Subcutaneous adipose tissue (tissue), 4 donors: ENCODE measurements around the gene KCNQ5. TPM values are rescaled to one million over a fixed set of nuclear protein-coding genes. Genes with fewer than 3 reads are reported as not detected.

Source experiments
- total RNA-seq, 4 donors: library from RNA; depleted of rRNA; stranded (reverse); fragments of >200 nt; gene quantifications; one replicate each; pipeline ENCODE4 v1.1.0, GENCODE V29; 2016
- TF ChIP-seq, protein P1 (sequence below): fragments of 450-650 bp; IDR thresholded peaks from one replicate; pipeline ENCODE4 v1.5.1; 2016; ENCODE audit warnings: low read depth, mild to moderate bottlenecking, control low read depth, antibody characterized with exemption, moderate library complexity

The KCNQ5 gene
- total RNA-seq, 4 donors from 2014 or later = 0.17 TPM; not detected in 3

DNA sequence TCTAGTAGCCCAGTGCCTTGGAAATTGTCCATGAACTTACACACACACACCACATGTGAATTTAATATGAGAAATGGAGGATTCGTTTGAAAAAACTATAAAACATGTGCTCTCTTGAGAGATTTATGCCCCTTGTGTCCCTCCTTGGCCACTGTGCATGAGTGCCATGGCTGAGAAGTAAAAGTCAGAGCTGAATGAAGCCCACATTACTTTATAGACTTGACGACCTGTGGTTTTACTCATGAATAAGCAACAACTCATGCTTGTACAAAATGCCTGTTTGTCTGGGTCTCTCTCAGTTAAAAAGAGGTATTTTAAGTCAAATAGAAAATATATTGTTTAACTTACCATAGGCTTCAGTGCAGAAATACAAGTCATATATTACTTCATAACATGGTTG, 102.7 kb downstream of the KCNQ5 start:
- TF ChIP-seq, protein P1, sequence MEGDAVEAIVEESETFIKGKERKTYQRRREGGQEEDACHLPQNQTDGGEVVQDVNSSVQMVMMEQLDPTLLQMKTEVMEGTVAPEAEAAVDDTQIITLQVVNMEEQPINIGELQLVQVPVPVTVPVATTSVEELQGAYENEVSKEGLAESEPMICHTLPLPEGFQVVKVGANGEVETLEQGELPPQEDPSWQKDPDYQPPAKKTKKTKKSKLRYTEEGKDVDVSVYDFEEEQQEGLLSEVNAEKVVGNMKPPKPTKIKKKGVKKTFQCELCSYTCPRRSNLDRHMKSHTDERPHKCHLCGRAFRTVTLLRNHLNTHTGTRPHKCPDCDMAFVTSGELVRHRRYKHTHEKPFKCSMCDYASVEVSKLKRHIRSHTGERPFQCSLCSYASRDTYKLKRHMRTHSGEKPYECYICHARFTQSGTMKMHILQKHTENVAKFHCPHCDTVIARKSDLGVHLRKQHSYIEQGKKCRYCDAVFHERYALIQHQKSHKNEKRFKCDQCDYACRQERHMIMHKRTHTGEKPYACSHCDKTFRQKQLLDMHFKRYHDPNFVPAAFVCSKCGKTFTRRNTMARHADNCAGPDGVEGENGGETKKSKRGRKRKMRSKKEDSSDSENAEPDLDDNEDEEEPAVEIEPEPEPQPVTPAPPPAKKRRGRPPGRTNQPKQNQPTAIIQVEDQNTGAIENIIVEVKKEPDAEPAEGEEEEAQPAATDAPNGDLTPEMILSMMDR = no peak

DNA sequence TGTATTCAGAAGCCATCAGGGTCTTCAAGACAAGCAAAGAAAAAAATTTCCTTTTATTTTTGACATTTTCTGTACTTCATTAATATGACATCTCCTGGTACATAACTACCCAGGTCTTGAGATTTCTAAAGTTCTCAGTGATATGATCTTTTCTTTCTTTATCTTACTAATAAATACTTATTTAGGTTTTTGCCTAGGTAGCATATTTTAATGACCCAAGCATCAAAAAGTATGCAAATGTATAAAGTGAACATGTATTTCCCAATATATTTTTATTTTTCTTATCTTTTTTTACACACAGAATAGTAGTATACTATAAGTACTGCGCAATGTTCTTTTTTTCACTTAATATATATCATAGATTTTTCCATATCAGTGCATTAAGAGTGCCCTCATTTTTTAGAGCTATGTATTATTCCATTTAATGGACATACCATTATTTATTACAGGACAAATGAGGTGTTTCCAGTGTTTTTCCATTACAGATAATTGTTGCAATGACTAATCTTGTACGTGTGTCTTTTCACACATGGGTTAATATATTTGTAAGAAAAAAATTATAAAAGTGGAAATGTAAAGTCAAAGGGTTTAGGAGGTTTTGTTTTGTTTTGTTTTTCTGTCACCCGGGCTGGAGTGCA, 107.0 kb downstream of the KCNQ5 start:
- TF ChIP-seq, protein P1 = no peak

DNA sequence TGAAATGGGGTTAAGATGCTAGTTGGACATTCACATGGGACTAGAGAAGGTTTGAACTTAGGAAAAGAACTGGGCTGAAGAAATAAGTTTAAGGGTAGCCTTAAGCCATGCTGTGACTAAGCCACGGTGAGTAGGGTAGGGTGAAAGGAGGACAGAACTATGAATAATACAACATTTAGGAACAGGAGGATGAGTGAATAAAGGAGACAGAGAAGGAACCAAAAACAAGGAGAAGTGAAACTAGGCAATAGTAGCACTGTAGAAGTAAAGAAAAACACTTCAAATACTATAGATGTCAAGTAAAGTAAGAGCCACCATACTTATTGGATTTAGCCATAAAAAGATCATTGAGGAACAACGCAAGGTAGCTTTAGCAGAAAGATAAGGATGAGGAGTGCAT, 111.2 kb downstream of the KCNQ5 start:
- TF ChIP-seq, protein P1 = no peak

DNA sequence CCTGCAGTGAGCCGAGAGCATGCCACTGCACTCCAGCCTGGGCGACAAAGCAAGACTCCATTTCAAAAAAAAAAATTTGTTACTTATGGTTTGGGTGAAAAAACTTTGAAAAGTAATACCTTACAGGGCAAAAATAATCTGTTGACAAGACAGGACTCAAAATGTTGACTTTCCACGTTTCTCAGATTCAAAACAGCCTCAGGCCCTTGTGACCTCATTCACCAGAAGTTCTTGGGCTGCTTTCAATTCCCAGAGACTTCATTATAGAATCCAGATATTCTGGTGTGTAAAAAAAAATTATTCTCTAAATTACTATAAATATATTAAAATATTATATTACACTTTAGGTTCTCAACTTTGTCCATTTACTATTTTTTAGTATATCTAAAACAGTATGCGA, 116.2 kb downstream of the KCNQ5 start:
- TF ChIP-seq, protein P1 = no peak

DNA sequence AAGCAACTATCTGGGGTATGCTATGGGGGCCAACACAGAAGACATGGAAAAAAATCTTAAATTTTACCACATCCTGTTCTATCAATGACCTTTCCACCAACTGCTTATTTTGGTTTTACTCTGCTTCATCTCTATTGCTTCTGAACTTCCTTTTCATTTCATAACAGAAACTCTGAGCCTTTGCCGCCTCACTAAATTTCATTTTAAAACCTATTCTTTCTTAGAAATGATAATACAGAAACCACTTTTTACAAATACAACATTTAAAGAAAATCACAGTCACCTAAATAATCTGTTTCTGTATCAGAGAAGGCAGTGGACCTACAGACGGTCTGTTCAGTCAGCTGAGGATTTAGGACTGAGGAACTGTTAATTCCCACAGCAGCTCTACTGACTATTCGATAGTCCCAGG, 117.5 kb downstream of the KCNQ5 start:
- TF ChIP-seq, protein P1 = no peak

DNA sequence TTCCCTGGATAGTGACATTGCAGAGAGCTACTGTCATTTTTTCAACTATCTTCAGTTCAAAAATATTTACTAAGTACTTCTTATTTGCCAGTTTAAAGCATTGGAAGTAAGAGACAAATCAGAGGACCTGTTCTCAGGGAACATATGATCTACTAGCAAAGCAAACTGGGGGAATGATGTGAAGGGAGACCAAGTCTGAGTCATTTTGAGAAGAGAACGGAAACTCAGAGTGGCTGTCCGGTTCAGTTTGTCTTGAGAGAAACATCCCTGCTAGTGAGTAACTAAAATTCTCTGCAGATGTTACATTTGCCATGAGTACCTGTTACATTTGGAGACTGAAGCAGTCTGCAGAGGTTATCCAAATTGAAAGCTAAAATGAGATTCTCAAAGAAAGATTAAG, 118.3 kb downstream of the KCNQ5 start:
- TF ChIP-seq, protein P1 = no peak

DNA sequence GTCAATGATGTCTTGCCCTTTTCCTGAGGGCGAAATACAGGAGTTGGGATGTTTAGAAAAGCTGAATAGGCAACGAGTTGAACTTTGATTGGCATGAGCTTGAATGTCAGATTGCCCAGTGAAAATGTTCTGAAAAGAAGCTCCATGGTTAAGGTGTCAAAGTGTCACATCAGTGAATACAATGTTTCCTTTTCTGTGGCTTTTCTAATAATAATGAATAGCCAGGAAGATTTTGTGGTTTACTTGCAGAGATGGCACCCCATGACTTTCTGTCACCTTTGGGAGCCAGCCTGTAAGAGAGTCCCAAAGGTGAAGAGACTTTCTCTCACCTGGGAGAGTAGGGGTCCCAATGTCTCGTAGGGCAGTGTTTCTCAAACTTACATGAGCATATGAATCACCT, 119.2 kb downstream of the KCNQ5 start:
- TF ChIP-seq, protein P1 = no peak
